Common myeloid progenitor, CD34-positive (primary cell): ENCODE data around the gene TBCD.

Experiments used
- CTCF ChIA-PET: fragments of 350-600 bp; sonication (Branson Sonifier 250); formaldehyde crosslinking; loops from one replicate; lab custom pipeline; 2021; ENCODE audit warnings: antibody characterized with exemption; lab: Charles Lee
- POLR2A ChIA-PET: fragments of 350-600 bp; sonication (Branson Sonifier 250); formaldehyde crosslinking; loops from one replicate; lab custom pipeline; 2021; ENCODE audit warnings: antibody characterized with exemption; lab: Charles Lee
- DNase-seq, 3 donors: peaks; one replicate each; pipeline versions ENCODE4 v3.0.0 to v3.0.0-alpha.2; 2013
- H3K27ac ChIP-seq, 2 experiments: 1 replicate in 1 of 2; 2 replicates in 1 of 2; pipeline ENCODE4 v1.7.0; 2013; ENCODE audit warnings: inconsistent platforms in 2 of 2, low read length in 2 of 2, mild to moderate bottlenecking in 2 of 2, low read depth in 1 of 2, moderate library complexity in 1 of 2; ENCODE audit not compliant: severe bottlenecking in 2 of 2, insufficient read depth in 1 of 2, poor library complexity in 1 of 2
- H3K27me3 ChIP-seq, 5 experiments: replicated peaks in 2 of 5; 1 replicate in 3 of 5; 2 replicates in 2 of 5; pipeline versions ENCODE4 v1.6.1 to v1.7.0; 2013; ENCODE audit warnings: low read length in 4 of 5, mild to moderate bottlenecking in 2 of 5, moderate library complexity in 2 of 5, inconsistent platforms in 1 of 5; ENCODE audit not compliant: insufficient read depth in 5 of 5, control insufficient read depth in 4 of 5
- H3K36me3 ChIP-seq, 4 experiments: 1 replicate in 2 of 4; 2 replicates in 2 of 4; pipeline versions ENCODE4 v1.6.1 to v1.7.0; 2013; ENCODE audit warnings: low read length in 3 of 4, control low read depth in 1 of 4, mild to moderate bottlenecking in 1 of 4; ENCODE audit not compliant: control insufficient read depth in 4 of 4, insufficient read depth in 4 of 4
- H3K4me1 ChIP-seq, 4 experiments: 1 replicate in 3 of 4; 2 replicates in 1 of 4; pipeline versions ENCODE4 v1.6.1 to v1.7.1; 2013; ENCODE audit warnings: low read length in 3 of 4, mild to moderate bottlenecking in 3 of 4, control low read depth in 1 of 4, inconsistent platforms in 1 of 4, moderate library complexity in 1 of 4; ENCODE audit not compliant: control insufficient read depth in 4 of 4, insufficient read depth in 4 of 4; ENCODE audit errors: control extremely low read depth in 1 of 4
- H3K4me3 ChIP-seq, 7 experiments: 1 replicate in 4 of 7; 2 replicates in 3 of 7; pipeline versions ENCODE4 v1.5.1 to v1.7.0; 2013; ENCODE audit warnings: mild to moderate bottlenecking in 7 of 7, low read length in 6 of 7, moderate library complexity in 6 of 7, inconsistent platforms in 2 of 7, low read depth in 2 of 7, control low read depth in 1 of 7; ENCODE audit not compliant: insufficient read depth in 4 of 7, control insufficient read depth in 1 of 7; ENCODE audit errors: extremely low read depth in 1 of 7
- H3K9me3 ChIP-seq, 5 experiments: 1 replicate in 4 of 5; 2 replicates in 1 of 5; pipeline versions ENCODE4 v1.6.1 to v1.7.1; 2013; ENCODE audit warnings: low read length in 4 of 5, mild to moderate bottlenecking in 2 of 5, inconsistent platforms in 1 of 5, low read depth in 1 of 5, moderate library complexity in 1 of 5; ENCODE audit not compliant: control insufficient read depth in 4 of 5, insufficient read depth in 2 of 5; ENCODE audit errors: control extremely low read depth in 1 of 5
- WGBS: methylation state at CpG from one replicate; pipeline ENCODE4 v1.1.5; 2013; ENCODE audit not compliant: insufficient coverage; 5-methylcytosine and 5-hydroxymethylcytosine counted together

Gene TBCD

GRCh38 chr17:82870091-82870491 is 118.2 kb downstream of the TBCD start:
- no peaks in the 10 kb centered on the region for H3K27me3 ChIP-seq
- H3K4me1 ChIP-seq = peaks cover 0 to 17% (median 2%) of the 10 kb centered on the region in 4 experiments
- H3K27ac ChIP-seq = no peak overlapping the region
- DNase-seq = no peak
- H3K9me3 ChIP-seq = no peaks in the 10 kb centered on the region
- WGBS = 95% methylated on average over 35 of the region's 35 CpGs
- CTCF ChIA-PET = interaction anchor here (1.3 to 1.5 kb wide), 2 partner anchors 16 to 33 kb away, joined by 3 read pairs; no protein-coding TSS in a partner anchor
- peaks cover 0 to 33% (median 16%) of the 10 kb centered on the region in 4 experiments for H3K36me3 ChIP-seq
- no peak overlapping the region for H3K4me3 ChIP-seq
- POLR2A ChIA-PET = no interaction called here

GRCh38 chr17:82870541-82870940 is 118.7 kb downstream of the TBCD start:
- no peaks in the 10 kb centered on the region for H3K9me3 ChIP-seq
- WGBS = 96% methylated on average over 14 of the region's 14 CpGs
- no peak overlapping the region for H3K4me3 ChIP-seq
- peaks cover 0 to 17% (median 0%) of the 10 kb centered on the region in 4 experiments for H3K4me1 ChIP-seq
- ChIA-PET POLR2A (no interaction called here), CTCF (interaction anchor here (1.3 to 1.5 kb wide), 2 partner anchors 15 to 34 kb away, joined by 3 read pairs; no protein-coding TSS in a partner anchor)
- no peaks in the 10 kb centered on the region for H3K27me3 ChIP-seq
- DNase-seq = no peak
- H3K36me3 ChIP-seq = peaks cover 0 to 36% (median 18%) of the 10 kb centered on the region in 4 experiments
- no peak overlapping the region for H3K27ac ChIP-seq

- ChIA-PET CTCF (no interaction called here), POLR2A (no interaction called here)
- DNase-seq = peak; percentile 34 to 68 (median 40)
- Histone ChIP-seq H3K36me3 (peaks cover 0 to 36% (median 20%) of the 10 kb centered on the region in 4 experiments), H3K27ac (no peak overlapping the region), H3K4me3 (no peak overlapping the region), H3K27me3 (no peaks in the 10 kb centered on the region), H3K9me3 (no peaks in the 10 kb centered on the region), H3K4me1 (peaks cover 0 to 15% (median 2%) of the 10 kb centered on the region in 4 experiments)
- WGBS = 90% methylated on average over 31 of the region's 31 CpGs
Measured at GRCh38 chr17:82871056-82871775, 119.4 kb downstream of the TBCD start.

- 96% methylated on average over 36 of the region's 41 CpGs for whole genome bisulfite sequencing
- CTCF ChIA-PET = no interaction called here
- no peak for DNase-seq
- no peaks in the 10 kb centered on the region for H3K9me3 ChIP-seq
- peaks cover 6 to 12% (median 9%) of the 10 kb centered on the region in 4 experiments for H3K4me1 ChIP-seq
- H3K27ac ChIP-seq = no peak overlapping the region
- no peaks in the 10 kb centered on the region for H3K27me3 ChIP-seq
- H3K4me3 ChIP-seq = no peak overlapping the region
- H3K36me3 ChIP-seq = peaks cover 0 to 36% (median 20%) of the 10 kb centered on the region in 4 experiments
- POLR2A ChIA-PET = no interaction called here
Measured at GRCh38 chr17:82871776-82872561, 120.1 kb downstream of the TBCD start.

GRCh38 chr17:82872591-82873520 is 121.0 kb downstream of the TBCD start:
- Histone ChIP-seq H3K4me1 (peaks cover 6 to 15% (median 12%) of the 10 kb centered on the region in 4 experiments), H3K27me3 (no peaks in the 10 kb centered on the region), H3K36me3 (peaks cover 0 to 36% (median 20%) of the 10 kb centered on the region in 4 experiments), H3K27ac (no peak overlapping the region), H3K9me3 (no peaks in the 10 kb centered on the region), H3K4me3 (no peak overlapping the region)
- ChIA-PET POLR2A (no interaction called here), CTCF (no interaction called here)
- WGBS = 94% methylated on average over 31 of the region's 33 CpGs
- peak in 2 of 3 donors; percentile 11 to 22 for DNase-seq

- DNase-seq = no peak
- no peak overlapping the region for H3K4me3 ChIP-seq
- CTCF ChIA-PET = no interaction called here
- H3K27ac ChIP-seq = no peak overlapping the region
- H3K4me1 ChIP-seq = peaks cover 8 to 22% (median 19%) of the 10 kb centered on the region in 4 experiments
- H3K9me3 ChIP-seq = no peaks in the 10 kb centered on the region
- H3K36me3 ChIP-seq = peaks cover 0 to 36% (median 20%) of the 10 kb centered on the region in 4 experiments
- H3K27me3 ChIP-seq = no peaks in the 10 kb centered on the region
- WGBS = 95% methylated on average over 19 of the region's 19 CpGs
- POLR2A ChIA-PET = no interaction called here
Measured at GRCh38 chr17:82873521-82873920, 121.7 kb downstream of the TBCD start.
